Measurements from ENCODE around the gene KIF18A. TPM values are rescaled to one million over a fixed set of nuclear protein-coding genes. Genes with fewer than 3 reads are reported as not detected.

Gene KIF18A
- total RNA-seq, 1 experiment from 2014 or later: 117 TPM

- intact Hi-C loops (cut with micrococcal nuclease; ENCODE audit: unreplicated experiment): no loop called here
Measured at GRCh38 chr11:28140689-28141455, 32.9 kb upstream of the KIF18A start.

DNA sequence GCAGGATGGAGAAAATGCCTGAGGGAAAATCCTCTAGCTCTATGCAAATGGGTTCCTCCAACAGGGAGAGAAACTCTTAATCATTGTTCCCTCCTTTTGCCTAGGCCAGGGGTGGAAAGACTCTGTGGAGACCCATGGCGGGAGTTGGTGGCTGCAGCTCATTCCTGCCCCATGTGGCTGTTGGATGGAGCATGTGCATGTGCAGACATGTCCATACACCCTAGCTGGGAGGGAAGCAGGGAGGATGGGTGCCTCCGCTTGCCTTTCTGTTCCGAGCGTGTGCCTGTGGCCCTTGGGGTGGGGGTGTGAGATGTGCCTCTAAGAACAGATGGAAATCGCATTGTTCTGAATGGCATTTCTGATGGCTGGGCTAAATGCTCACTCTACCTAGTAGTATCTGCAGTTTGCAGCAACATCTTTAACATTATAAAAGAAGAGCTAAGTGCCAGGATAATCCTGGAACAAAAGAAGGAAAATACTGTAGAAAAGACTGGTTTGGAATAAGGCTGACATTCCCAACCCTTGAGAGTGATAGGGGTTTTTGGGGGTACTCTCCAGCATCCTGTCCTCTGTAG lies 32.0 kb upstream of the KIF18A start:
- no peaks in the 10 kb centered on the region for H3K36me3 ChIP-seq (ENCODE audit: insufficient read depth, low read length, poor library complexity, severe bottlenecking)
- ChIA-PET POLR2A (ENCODE audit: low non-redundant PET) (interaction anchor here (0.8 kb wide), 1 partner anchor 175 kb away, joined by 4 read pairs; no protein-coding TSS in a partner anchor), CTCF (no interaction called here)
- H3K4me3 ChIP-seq (ENCODE audit: low read depth, low read length, poor library complexity, severe bottlenecking): no peak overlapping the region
- DNase-seq (ENCODE audit: low spot score): no peak
- intact Hi-C loops (cut with micrococcal nuclease; ENCODE audit: unreplicated experiment): no loop called here
- no peaks in the 10 kb centered on the region for H3K27me3 ChIP-seq (replicated peaks; ENCODE audit: insufficient read depth, low read depth, low read length, poor library complexity)
- H3K27ac ChIP-seq (ENCODE audit: low read depth, low read length, poor library complexity, severe bottlenecking): no peak overlapping the region
- peaks cover 50% of the 10 kb centered on the region for H3K9me3 ChIP-seq (ENCODE audit: low read depth, low read length, poor library complexity, severe bottlenecking)
- H3K4me1 ChIP-seq (ENCODE audit: insufficient read depth, low read length, poor library complexity, severe bottlenecking): peaks cover 19% of the 10 kb centered on the region
- no TSS peak for BruUV-seq (replicated peaks)
- TF ChIP-seq EZH2 (IDR thresholded peaks at IDR 0.05; ENCODE audit: borderline replicate concordance, low read depth, low read length, poor library complexity, severe bottlenecking): no peak
- no peak for TF ChIP-seq CTCF (conservative IDR thresholded peaks at IDR 0.05; ENCODE audit: low read depth, low read length)

More at GRCh38 chr11:28140689-28141455, 32.9 kb upstream of the KIF18A start:
- BruUV-seq (replicated peaks): no TSS peak
- H3K36me3 ChIP-seq (ENCODE audit: insufficient read depth, low read length, poor library complexity, severe bottlenecking): no peaks in the 10 kb centered on the region
- no peak for DNase-seq (ENCODE audit: low spot score)
- no peaks in the 10 kb centered on the region for H3K27me3 ChIP-seq (replicated peaks; ENCODE audit: insufficient read depth, low read depth, low read length, poor library complexity)
- H3K4me1 ChIP-seq (ENCODE audit: insufficient read depth, low read length, poor library complexity, severe bottlenecking): peaks cover 28% of the 10 kb centered on the region
- CTCF ChIA-PET: no interaction called here
- POLR2A ChIA-PET (ENCODE audit: low non-redundant PET): interaction anchor here (0.8 kb wide), 1 partner anchor 176 kb away, joined by 4 read pairs; no protein-coding TSS in a partner anchor
- H3K9me3 ChIP-seq (ENCODE audit: low read depth, low read length, poor library complexity, severe bottlenecking): peaks cover 45% of the 10 kb centered on the region
- no peak overlapping the region for H3K4me3 ChIP-seq (ENCODE audit: low read depth, low read length, poor library complexity, severe bottlenecking)
- TF ChIP-seq EZH2 (IDR thresholded peaks at IDR 0.05; ENCODE audit: borderline replicate concordance, low read depth, low read length, poor library complexity, severe bottlenecking) (no peak), CTCF (conservative IDR thresholded peaks at IDR 0.05; ENCODE audit: low read depth, low read length) (no peak)
- H3K27ac ChIP-seq (ENCODE audit: low read depth, low read length, poor library complexity, severe bottlenecking): no peak overlapping the region

DNA sequence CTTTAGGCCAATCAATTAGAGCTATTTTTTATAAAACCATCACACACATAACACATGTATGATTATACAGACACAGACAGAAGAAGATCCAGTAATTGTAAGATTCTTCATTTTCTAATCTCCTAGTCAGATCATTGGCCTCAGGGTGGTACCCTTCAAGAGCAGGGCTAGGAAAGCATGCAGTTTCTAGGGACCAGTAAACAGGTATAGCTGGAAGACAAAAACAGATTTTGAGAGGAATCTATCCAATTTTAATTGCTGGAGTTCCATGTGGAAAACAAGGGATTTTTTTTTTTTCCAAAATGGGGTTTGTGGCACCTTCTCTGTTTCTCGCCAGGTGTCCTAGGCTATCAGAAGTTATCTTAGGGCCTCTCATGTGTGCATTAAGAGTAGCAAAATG lies 29.9 kb upstream of the KIF18A start:
- no peak overlapping the region for H3K4me3 ChIP-seq (ENCODE audit: low read depth, low read length, poor library complexity, severe bottlenecking)
- no peak overlapping the region for H3K27ac ChIP-seq (ENCODE audit: low read depth, low read length, poor library complexity, severe bottlenecking)
- no peaks in the 10 kb centered on the region for H3K27me3 ChIP-seq (replicated peaks; ENCODE audit: insufficient read depth, low read depth, low read length, poor library complexity)
- intact Hi-C loops (cut with micrococcal nuclease; ENCODE audit: unreplicated experiment): no loop called here
- ChIA-PET POLR2A (ENCODE audit: low non-redundant PET) (no interaction called here), CTCF (no interaction called here)
- H3K36me3 ChIP-seq (ENCODE audit: insufficient read depth, low read length, poor library complexity, severe bottlenecking): no peaks in the 10 kb centered on the region
- H3K4me1 ChIP-seq (ENCODE audit: insufficient read depth, low read length, poor library complexity, severe bottlenecking): peaks cover 6% of the 10 kb centered on the region
- DNase-seq (ENCODE audit: low spot score): no peak
- H3K9me3 ChIP-seq (ENCODE audit: low read depth, low read length, poor library complexity, severe bottlenecking): peaks cover 50% of the 10 kb centered on the region
- no TSS peak for BruUV-seq (replicated peaks)
- TF ChIP-seq CTCF (conservative IDR thresholded peaks at IDR 0.05; ENCODE audit: low read depth, low read length) (no peak), EZH2 (IDR thresholded peaks at IDR 0.05; ENCODE audit: borderline replicate concordance, low read depth, low read length, poor library complexity, severe bottlenecking) (no peak)

Measured in A673 (cell line).